Measurements from ENCODE around the gene ZNF141.
"Not testable (repeated sequence)": the region's sequence is repeated elsewhere in the genome, so short reads cannot be mapped to it uniquely, and the experiment has no call there.

Gene ZNF141

GRCh38 chr4:385934-386707 is 48.5 kb downstream of the ZNF141 start:
- no peak for DNase-seq

DNA sequence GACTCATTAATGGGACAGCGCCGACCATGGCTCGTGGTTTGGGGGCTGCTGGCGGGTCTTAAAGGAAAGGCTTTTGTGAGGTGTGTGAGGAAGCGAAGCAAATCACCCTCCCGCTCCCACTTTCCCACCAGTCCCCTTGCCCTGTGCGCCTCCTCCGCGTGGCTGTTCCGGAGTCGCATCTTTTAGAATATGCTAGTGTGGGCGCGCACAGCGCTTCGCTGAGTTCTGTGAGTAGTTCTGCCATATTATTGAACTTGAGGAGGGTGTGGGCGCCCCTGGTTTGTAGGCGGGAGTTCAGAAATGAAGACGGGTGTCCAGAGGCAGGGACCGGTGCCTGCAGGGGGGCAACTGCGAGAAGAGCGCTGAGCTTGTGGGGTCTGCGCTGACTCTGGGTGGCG is 49.1 kb downstream of the ZNF141 start:
- DNase-seq = no peak

DNA sequence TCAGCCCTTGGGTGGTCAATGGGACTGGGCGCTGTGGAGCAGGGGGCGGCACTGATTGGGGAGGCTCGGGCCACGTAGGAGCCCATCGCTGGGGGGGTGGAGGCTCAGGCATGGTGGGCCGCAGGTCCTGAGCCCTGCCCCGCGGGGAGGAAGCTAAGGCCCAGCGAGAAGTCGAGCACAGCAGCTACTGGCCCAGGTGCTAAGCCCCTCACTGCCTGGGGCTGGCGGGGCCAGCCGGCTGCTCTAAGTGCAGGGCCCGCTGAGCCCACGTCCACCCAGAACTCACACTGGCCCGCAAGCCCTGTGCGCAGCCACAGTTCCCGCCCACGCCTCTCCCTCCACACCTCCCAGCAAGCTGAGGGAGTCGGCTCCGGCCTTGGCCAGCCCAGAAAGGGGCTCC is 66.4 kb downstream of the ZNF141 start:
- DNase-seq = no peak

GRCh38 chr4:408321-408720 is 70.7 kb downstream of the ZNF141 start:
- not testable (repeated sequence) for DNase-seq

- no peak for DNase-seq
Measured at GRCh38 chr4:422587-422986, 85.0 kb downstream of the ZNF141 start.
